Mesangial cell (primary cell): Measurements from ENCODE around the gene DNAJC5G. TPM values are rescaled to one million over a fixed set of nuclear protein-coding genes. Genes with fewer than 3 reads are reported as not detected.

Experiments
- total RNA-seq: library from RNA; depleted of rRNA; stranded (reverse); fragments of >200 nt; gene quantifications from 2 replicates; pipeline ENCODE4 v1.2.3, GENCODE V29; 2015

DNAJC5G gene, protein sequence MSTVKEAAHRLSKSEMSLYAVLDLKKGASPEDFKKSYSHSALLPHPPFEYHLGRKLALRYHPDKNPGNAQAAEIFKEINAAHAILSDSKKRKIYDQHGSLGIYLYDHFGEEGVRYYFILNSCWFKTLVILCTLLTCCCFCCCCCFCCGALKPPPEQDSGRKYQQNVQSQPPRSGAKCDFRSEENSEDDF
- total RNA-seq, result not detected in 2 replicates

DNA sequence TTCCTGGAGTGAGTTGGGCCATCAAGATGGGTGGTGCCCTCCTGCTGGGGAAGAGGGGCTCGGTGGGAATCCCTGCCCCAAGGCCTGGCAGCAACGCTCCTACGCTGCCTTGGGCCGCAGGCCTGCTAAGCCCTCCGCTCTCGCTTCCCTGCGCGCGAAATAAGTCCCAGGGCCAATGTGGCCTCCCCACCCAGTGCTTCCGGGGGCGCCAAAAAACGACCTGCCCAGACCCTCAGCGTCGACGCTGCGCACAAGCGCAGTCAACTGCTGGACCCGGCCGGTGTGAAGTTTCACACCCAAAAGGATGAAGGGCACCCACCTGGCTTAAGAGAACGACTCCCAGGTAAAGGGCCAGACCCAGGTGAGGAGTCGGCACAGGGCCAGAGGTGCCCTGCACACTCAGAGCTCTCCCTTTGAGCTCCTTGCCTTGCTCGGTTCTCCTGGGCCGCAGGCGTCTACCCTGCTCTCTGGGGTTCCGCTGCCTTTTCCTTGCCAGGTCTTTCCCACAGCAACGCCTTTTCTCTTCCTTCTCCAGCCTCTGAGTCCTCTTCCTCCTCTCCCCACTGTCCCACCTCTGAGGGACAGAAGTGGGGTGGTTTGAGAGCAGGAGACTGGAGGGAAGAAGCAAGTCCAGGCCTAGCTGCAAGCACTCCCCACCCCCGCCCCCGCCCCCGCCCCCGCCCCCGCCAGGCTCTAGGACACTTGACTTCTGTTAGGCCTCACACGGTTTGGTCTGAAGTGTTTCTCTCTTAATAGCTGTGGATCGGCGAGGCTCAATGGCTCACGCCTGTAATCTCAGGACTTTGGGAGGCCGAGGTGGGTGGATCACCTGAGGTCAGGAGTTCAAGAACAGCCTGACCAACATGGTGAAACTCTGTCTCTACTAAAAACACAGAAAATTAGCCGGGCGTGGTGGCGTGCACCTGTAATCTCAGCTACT, at the start of gene DNAJC5G:
Gene DNAJC5G (plus strand): TSS at position 223 of the 940 bp plus-strand sequence. CDS start 1,296 bp downstream, outside the sequence.

DNA sequence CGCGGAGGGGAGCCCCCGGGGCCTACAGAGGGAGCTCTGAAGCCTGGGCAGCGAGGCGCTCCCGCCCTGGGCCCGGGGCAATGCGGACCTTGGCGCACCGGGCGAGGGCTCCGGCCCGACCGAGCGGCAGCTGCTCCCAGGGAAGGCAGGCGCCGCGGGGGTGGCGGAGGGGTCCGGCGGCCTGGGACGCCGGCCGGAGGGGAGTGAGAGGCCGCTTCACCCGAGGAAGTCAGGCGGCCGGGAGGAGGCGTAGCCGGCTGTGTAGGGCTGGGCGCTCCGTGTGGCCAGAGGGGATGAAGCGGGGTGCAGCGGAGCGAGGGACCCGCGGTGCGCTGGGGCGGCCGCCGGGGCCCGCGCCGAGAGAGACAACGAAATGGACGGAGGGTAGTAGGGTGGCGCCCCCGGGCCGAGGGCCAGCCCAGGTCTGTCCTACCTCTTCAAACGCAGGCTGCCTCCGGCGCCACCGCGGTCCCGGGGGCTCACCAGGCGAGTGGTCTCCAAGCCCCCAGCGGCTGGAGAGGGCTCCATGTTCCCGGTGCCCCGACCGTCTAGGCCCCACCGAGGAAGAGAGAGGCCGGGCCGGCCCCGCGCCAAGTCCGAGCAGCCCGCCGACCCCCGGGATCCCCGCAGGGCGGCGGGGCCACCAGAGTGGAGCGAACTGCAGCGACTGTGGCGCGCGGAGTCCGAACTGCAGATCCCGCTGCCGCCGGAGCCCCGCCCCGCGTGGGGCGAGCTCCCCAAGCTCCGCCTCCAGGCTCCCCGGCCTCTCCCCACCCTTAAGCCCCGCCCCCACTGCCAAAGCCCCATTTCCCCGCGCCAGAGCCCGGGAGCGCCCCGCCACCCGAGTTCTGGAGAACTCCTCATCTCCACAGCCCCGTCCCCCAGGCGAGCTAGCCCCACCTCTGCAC, 12.6 kb upstream of the DNAJC5G start, which contains the start of gene SLC30A3:
Gene SLC30A3 (minus strand): TSS at position 669 of the 908 bp plus-strand sequence. CDS start 141 bp downstream, at position 528.

DNA sequence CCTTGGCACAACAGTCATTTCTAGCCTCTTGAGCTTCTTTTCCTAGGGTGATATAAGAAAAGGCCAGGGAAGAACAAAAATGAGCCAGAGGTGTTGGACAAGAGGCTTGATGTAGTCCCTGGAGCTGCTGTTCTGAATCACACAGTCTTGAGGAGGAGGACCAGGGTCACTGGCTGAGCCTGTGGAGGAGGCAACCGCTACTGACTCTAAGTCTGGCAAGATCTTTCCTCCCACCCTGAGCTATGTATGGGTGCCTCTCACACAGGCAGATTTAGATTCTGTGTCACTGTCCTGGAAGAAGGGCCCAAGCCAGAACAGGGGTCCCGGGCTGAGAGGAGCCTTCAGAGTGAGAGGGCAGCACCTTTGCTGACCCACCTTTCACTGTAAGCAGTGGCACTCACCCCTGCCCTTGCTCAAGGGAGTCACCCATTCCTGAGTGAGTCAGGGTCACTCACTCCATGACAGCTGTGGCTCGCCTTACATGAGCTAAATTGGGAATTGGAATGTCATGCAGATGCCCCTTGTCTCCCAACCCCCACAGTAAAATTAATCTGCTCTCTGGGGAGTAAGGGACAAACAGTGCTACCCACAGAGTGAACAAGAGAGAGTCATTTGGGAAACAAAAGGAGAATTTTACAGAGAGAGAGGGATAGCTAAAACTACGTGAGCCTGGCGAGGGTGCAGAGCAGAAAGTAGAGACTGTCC, 6.8 kb downstream of the DNAJC5G start, which contains the start of gene TRIM54:
Gene TRIM54 (plus strand): TSS at position 575 of the 705 bp plus-strand sequence. CDS start 303 bp downstream, outside the sequence.

DNA sequence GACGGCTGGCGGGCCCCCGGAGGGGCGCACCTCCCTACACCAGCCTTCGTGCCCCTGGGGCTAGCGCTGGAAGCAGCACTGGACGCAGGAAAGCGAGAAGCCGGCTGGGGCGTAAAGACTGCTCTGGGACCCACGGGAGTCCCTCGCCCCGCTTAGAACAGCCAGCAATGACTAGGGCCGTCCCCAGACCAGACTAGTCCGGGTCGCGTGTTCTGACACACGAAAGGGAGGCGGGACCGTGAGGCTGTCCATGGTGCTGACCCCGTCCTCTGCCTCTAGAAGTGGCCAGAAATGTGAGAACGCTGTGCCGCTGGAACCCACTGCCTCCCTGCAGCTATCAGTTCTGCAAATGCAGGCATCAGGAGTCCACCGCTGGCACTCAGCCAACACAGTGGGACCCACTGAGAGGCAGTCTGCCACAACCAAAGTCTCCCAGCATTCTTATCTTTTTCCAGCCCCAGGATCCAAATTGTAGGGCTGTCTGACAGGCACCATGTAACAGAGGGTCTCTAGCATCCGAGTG, 33.2 kb downstream of the DNAJC5G start, which contains the start of gene UCN:
Gene UCN (minus strand): TSS at position 87 of the 523 bp plus-strand sequence. CDS start 550 bp downstream, outside the sequence.

DNA sequence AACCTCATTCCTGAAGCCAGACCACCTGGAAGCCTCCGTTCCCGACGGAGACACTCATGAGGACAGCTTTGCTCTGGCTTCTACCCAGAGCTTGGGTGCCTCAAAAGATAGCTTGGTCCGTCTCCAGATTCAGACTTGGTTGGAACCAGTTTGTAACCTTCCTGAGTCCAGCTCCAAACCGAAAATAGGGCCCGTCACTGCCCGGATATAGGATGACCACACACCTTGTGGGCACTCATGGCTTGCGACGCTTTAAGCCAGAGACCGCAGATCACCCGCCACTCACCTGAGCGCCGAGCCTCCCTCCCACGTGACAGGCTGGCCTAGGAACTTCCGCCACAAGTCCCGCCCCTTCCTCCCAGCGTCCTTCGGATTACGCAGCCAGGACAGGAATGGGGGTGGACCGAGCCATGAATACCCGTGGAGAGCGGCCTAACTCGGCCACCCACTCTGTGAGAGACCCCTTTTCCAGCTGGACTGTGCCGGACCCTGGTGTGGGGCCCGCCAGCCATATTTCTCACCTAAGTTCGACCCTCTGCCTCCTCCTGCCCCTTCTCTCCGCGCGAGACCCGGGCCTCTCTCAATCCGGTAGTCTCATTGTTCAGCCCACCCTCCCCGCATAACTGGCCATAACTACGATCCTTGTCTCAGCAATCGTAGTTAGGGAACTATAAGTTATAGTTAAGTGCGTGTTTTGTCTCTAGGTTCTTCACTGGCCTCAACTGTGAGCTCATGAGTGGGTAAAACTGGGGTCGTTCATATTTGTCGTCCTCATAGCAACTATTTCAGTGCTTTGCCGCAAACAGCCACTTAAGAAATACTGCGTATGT, 47.7 kb downstream of the DNAJC5G start, which contains the start of gene MPV17:
Gene MPV17 (minus strand): TSS at position 332 of the 830 bp plus-strand sequence. CDS start 580 bp downstream, outside the sequence.

Other genes starting within 250 kb of the DNAJC5G start
- 44.6 and 49.4 TPM in 2 replicates for gene TMEM214, start 242.5 kb upstream of the DNAJC5G start, total RNA-seq
- 18.1 and 33.8 TPM in 2 replicates for gene AGBL5, start 223.8 kb upstream of the DNAJC5G start, total RNA-seq
- gene OST4, start 203.8 kb upstream of the DNAJC5G start, total RNA-seq, result 419 and 436 TPM in 2 replicates
- 15.2 and 79.6 TPM in 2 replicates for gene EMILIN1, start 196.8 kb upstream of the DNAJC5G start, total RNA-seq
- 2.5 and 5.4 TPM in 2 replicates for gene KHK, start 188.7 kb upstream of the DNAJC5G start, total RNA-seq
- 2.4 and 2.5 TPM in 2 replicates for gene CGREF1, start 156.3 kb upstream of the DNAJC5G start, total RNA-seq
- 0.16 and 0.89 TPM in 2 replicates for gene ABHD1, start 151.6 kb upstream of the DNAJC5G start, total RNA-seq
- gene PREB, start 140.8 kb upstream of the DNAJC5G start, total RNA-seq, result 41.6 and 72.5 TPM in 2 replicates
- gene PRR30, start 136.0 kb upstream of the DNAJC5G start, total RNA-seq, result not detected in 2 replicates
- gene TCF23, start 126.4 kb upstream of the DNAJC5G start, total RNA-seq, result not detected in 2 replicates
- gene ATRAID, start 63.4 kb upstream of the DNAJC5G start, total RNA-seq, result 164 and 249 TPM in 2 replicates
- 28.4 and 63.9 TPM in 2 replicates for gene SLC5A6, start 63.2 kb upstream of the DNAJC5G start, total RNA-seq
- 66.8 and 124 TPM in 2 replicates for gene CAD, start 58.1 kb upstream of the DNAJC5G start, total RNA-seq
- gene SLC30A3, start 12.4 kb upstream of the DNAJC5G start, total RNA-seq, result under 0.01 TPM in 1 of 2 replicates, not detected in the other
- not detected in 2 replicates for gene TRIM54, start 7.0 kb downstream of the DNAJC5G start, total RNA-seq
- 0.65 and 0.76 TPM in 2 replicates for gene UCN, start 33.0 kb downstream of the DNAJC5G start, total RNA-seq
- 79.0 and 79.9 TPM in 2 replicates for gene MPV17, start 47.7 kb downstream of the DNAJC5G start, total RNA-seq
- gene GTF3C2, start 81.3 kb downstream of the DNAJC5G start, total RNA-seq, result 44.4 and 49.5 TPM in 2 replicates
- 27.0 and 33.4 TPM in 2 replicates for gene EIF2B4, start 94.9 kb downstream of the DNAJC5G start, total RNA-seq
- gene SNX17, start 95.2 kb downstream of the DNAJC5G start, total RNA-seq, result 148 and 150 TPM in 2 replicates
- gene ZNF513, start 105.3 kb downstream of the DNAJC5G start, total RNA-seq, result 6.7 and 12.9 TPM in 2 replicates
- 66.2 and 153 TPM in 2 replicates for gene PPM1G, start 134.2 kb downstream of the DNAJC5G start, total RNA-seq
- 81.2 and 88.4 TPM in 2 replicates for gene NRBP1, start 153.2 kb downstream of the DNAJC5G start, total RNA-seq
- 0.49 and 8.9 TPM in 2 replicates for gene KRTCAP3, start 166.9 kb downstream of the DNAJC5G start, total RNA-seq
- gene IFT172, start 214.3 kb downstream of the DNAJC5G start, total RNA-seq, result 14.7 and 19.4 TPM in 2 replicates
- 18.6 and 35.9 TPM in 2 replicates for gene FNDC4, start 219.8 kb downstream of the DNAJC5G start, total RNA-seq
- 1.1 TPM in 1 of 2 replicates, not detected in the other for gene GCKR, start 221.4 kb downstream of the DNAJC5G start, total RNA-seq